ENCODE measurements around the gene ZEB2. TPM values are rescaled to one million over a fixed set of nuclear protein-coding genes. Genes with fewer than 3 reads are reported as not detected.

ZEB2 gene
- total and polyA plus RNA-seq, 7 experiments from 2014 or later, result 0.26 to 534 (median 4.6) TPM

DNA sequence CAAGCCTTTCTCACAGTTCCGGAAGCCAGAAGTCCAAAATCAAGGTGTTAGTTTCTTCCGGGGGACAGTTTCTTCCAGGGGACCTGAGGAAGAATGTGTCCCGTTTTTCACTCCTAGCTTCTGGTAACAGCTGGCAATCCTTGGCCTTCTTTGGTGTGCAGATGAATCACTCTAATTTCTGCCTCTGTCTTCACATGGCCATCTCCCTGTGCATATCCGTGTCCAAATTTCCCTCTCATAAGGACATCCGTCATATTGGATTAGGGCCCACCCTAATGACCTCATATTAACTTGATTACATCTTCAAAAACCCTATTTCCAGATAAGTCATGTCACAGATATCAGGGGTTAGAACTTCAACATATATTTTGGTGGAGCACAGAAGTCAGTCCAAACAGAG is 141.4 kb downstream of the ZEB2 start:
- no peak overlapping the region for H3K27ac Mint-ChIP-seq
- POLR2A ChIA-PET, result no interaction called here

GRCh38 chr2:144377914-144378313 is 142.0 kb downstream of the ZEB2 start:
- POLR2A ChIA-PET, result no interaction called here

More for the DNA sequence above, 141.4 kb downstream of the ZEB2 start:
- Histone ChIP-seq H3K4me1 (ENCODE audit: control insufficient read depth in 2 of 2, insufficient read depth in 2 of 2, low read length in 2 of 2) (peaks cover 8 to 24% of the 10 kb centered on the region in 2 donors), H3K36me3 (ENCODE audit: control insufficient read depth in 2 of 3, insufficient read depth in 3 of 3, low read length in 3 of 3) (no peaks in the 10 kb centered on the region), H3K4me3 (ENCODE audit: low read length) (no peak overlapping the region), H3K9me3 (ENCODE audit: control insufficient read depth in 2 of 3, low read length in 3 of 3) (no peaks in the 10 kb centered on the region), H3K27me3 (ENCODE audit: control insufficient read depth in 2 of 2, insufficient read depth in 2 of 2, low read length in 2 of 2) (no peaks in the 10 kb centered on the region), H3K27ac (ENCODE audit: low read depth, low read length) (no peak overlapping the region)
- ATAC-seq (no peak), DNase-seq (no peak)
- H3K4me3 Mint-ChIP-seq, result no peak overlapping the region
- H3K9me3 Mint-ChIP-seq, result no peaks in the 10 kb centered on the region
- CTCF ChIA-PET, result no interaction called here
- H3K36me3 Mint-ChIP-seq, result no peaks in the 10 kb centered on the region
- intact Hi-C loops (cut with micrococcal nuclease), result no loop called here
- peaks cover 11 to 39% (median 22%) of the 10 kb centered on the region in 7 donors for H3K4me1 Mint-ChIP-seq
- H3K27me3 Mint-ChIP-seq, result peaks cover 3 to 26% (median 22%) of the 10 kb centered on the region in 5 donors

GRCh38 chr2:144376926-144377325 is 143.0 kb downstream of the ZEB2 start:
- ChIA-PET CTCF (no interaction called here), POLR2A (no interaction called here)
- H3K36me3 ChIP-seq (ENCODE audit: control insufficient read depth in 2 of 3, insufficient read depth in 3 of 3, low read length in 3 of 3), result no peaks in the 10 kb centered on the region
- peaks cover 0 to 24% (median 7%) of the 10 kb centered on the region in 7 donors for H3K4me1 Mint-ChIP-seq
- no peak overlapping the region for H3K4me3 ChIP-seq (ENCODE audit: low read length)
- peaks cover 0 to 8% of the 10 kb centered on the region in 2 donors for H3K4me1 ChIP-seq (ENCODE audit: control insufficient read depth in 2 of 2, insufficient read depth in 2 of 2, low read length in 2 of 2)
- ATAC-seq, result no peak
- no peak for DNase-seq
- H3K36me3 Mint-ChIP-seq, result no peaks in the 10 kb centered on the region
- H3K27ac Mint-ChIP-seq, result no peak overlapping the region
- no peaks in the 10 kb centered on the region for H3K9me3 ChIP-seq (ENCODE audit: control insufficient read depth in 2 of 3, low read length in 3 of 3)
- H3K27me3 ChIP-seq (ENCODE audit: control insufficient read depth in 2 of 2, insufficient read depth in 2 of 2, low read length in 2 of 2), result no peaks in the 10 kb centered on the region
- H3K27ac ChIP-seq (ENCODE audit: low read depth, low read length), result no peak overlapping the region
- no peak overlapping the region for H3K4me3 Mint-ChIP-seq
- no peaks in the 10 kb centered on the region for H3K9me3 Mint-ChIP-seq
- intact Hi-C loops (cut with micrococcal nuclease), result no loop called here
- H3K27me3 Mint-ChIP-seq, result peaks cover 4 to 32% (median 26%) of the 10 kb centered on the region in 5 donors

More at GRCh38 chr2:144377914-144378313, 142.0 kb downstream of the ZEB2 start:
- ATAC-seq, result no peak
- H3K9me3 Mint-ChIP-seq, result no peaks in the 10 kb centered on the region
- intact Hi-C loops (cut with micrococcal nuclease), result no loop called here
- peaks cover 3 to 26% (median 22%) of the 10 kb centered on the region in 5 donors for H3K27me3 Mint-ChIP-seq
- H3K4me3 Mint-ChIP-seq, result no peak overlapping the region
- H3K36me3 ChIP-seq (ENCODE audit: control insufficient read depth in 2 of 3, insufficient read depth in 3 of 3, low read length in 3 of 3), result no peaks in the 10 kb centered on the region
- no peak overlapping the region for H3K4me3 ChIP-seq (ENCODE audit: low read length)
- no peak overlapping the region for H3K27ac Mint-ChIP-seq
- H3K4me1 Mint-ChIP-seq, result peaks cover 8 to 34% (median 17%) of the 10 kb centered on the region in 7 donors
- H3K9me3 ChIP-seq (ENCODE audit: control insufficient read depth in 2 of 3, low read length in 3 of 3), result no peaks in the 10 kb centered on the region
- H3K27ac ChIP-seq (ENCODE audit: low read depth, low read length), result no peak overlapping the region
- CTCF ChIA-PET, result no interaction called here
- H3K27me3 ChIP-seq (ENCODE audit: control insufficient read depth in 2 of 2, insufficient read depth in 2 of 2, low read length in 2 of 2), result no peaks in the 10 kb centered on the region
- H3K36me3 Mint-ChIP-seq, result no peaks in the 10 kb centered on the region
- H3K4me1 ChIP-seq (ENCODE audit: control insufficient read depth in 2 of 2, insufficient read depth in 2 of 2, low read length in 2 of 2), result peaks cover 8 to 18% of the 10 kb centered on the region in 2 donors
- DNase-seq, result no peak

GRCh38 chr2:144376460-144376859 is 143.5 kb downstream of the ZEB2 start:
- Mint-ChIP-seq H3K4me3 (no peak overlapping the region), H3K9me3 (no peaks in the 10 kb centered on the region), H3K27me3 (peaks cover 7 to 36% (median 30%) of the 10 kb centered on the region in 5 donors), H3K36me3 (no peaks in the 10 kb centered on the region), H3K27ac (no peak overlapping the region), H3K4me1 (peaks cover 0 to 20% (median 3%) of the 10 kb centered on the region in 7 donors)
- ChIA-PET POLR2A (no interaction called here), CTCF (no interaction called here)
- Histone ChIP-seq H3K36me3 (ENCODE audit: control insufficient read depth in 2 of 3, insufficient read depth in 3 of 3, low read length in 3 of 3) (no peaks in the 10 kb centered on the region), H3K27ac (ENCODE audit: low read depth, low read length) (no peak overlapping the region), H3K4me1 (ENCODE audit: control insufficient read depth in 2 of 2, insufficient read depth in 2 of 2, low read length in 2 of 2) (peaks cover 0 to 4% of the 10 kb centered on the region in 2 donors), H3K9me3 (ENCODE audit: control insufficient read depth in 2 of 3, low read length in 3 of 3) (no peaks in the 10 kb centered on the region), H3K4me3 (ENCODE audit: low read length) (no peak overlapping the region), H3K27me3 (ENCODE audit: control insufficient read depth in 2 of 2, insufficient read depth in 2 of 2, low read length in 2 of 2) (no peaks in the 10 kb centered on the region)
- intact Hi-C loops (cut with micrococcal nuclease), result no loop called here
- DNase-seq (no peak), ATAC-seq (no peak)

DNA sequence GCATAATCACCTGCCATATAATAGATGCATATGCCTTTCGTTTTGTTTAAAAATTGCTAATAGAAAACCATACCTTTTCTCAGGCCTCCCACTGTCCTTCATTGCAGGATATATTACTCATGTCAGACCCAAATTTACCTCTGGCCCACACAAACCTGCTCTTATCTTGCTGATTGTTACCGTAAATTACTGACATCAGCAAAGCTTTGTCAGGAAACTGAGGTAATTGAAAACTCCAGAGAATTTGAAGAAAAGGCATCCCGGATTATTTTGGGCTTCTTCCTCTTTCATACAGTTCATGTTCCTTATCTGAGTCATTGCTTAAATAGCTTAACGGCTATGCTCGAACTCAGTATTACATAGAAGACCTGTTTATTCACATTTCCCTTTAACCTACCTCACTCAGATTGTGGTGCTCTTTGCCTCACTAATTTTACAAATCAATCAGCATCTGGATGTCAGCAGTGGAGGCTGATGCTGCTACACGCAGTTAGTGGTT is 145.7 kb downstream of the ZEB2 start:
- no peak for DNase-seq
- Histone ChIP-seq H3K4me1 (ENCODE audit: control insufficient read depth in 2 of 2, insufficient read depth in 2 of 2, low read length in 2 of 2) (peaks cover 3 to 6% of the 10 kb centered on the region in 2 donors), H3K4me3 (ENCODE audit: low read length) (no peak overlapping the region), H3K27ac (ENCODE audit: low read depth, low read length) (no peak overlapping the region), H3K9me3 (ENCODE audit: control insufficient read depth in 2 of 3, low read length in 3 of 3) (no peaks in the 10 kb centered on the region), H3K36me3 (ENCODE audit: control insufficient read depth in 2 of 3, insufficient read depth in 3 of 3, low read length in 3 of 3) (no peaks in the 10 kb centered on the region), H3K27me3 (ENCODE audit: control insufficient read depth in 2 of 2, insufficient read depth in 2 of 2, low read length in 2 of 2) (no peaks in the 10 kb centered on the region)
- Mint-ChIP-seq H3K4me1 (peaks cover 0 to 10% (median 7%) of the 10 kb centered on the region in 7 donors), H3K4me3 (no peak overlapping the region), H3K27me3 (peaks cover 4 to 32% (median 22%) of the 10 kb centered on the region in 5 donors), H3K9me3 (no peaks in the 10 kb centered on the region), H3K36me3 (no peaks in the 10 kb centered on the region), H3K27ac (no peak overlapping the region)
- ChIA-PET POLR2A (no interaction called here), CTCF (no interaction called here)
- peak; percentile 65 for ATAC-seq
- intact Hi-C loops (cut with micrococcal nuclease), result no loop called here

GRCh38 chr2:144372410-144373080 is 147.4 kb downstream of the ZEB2 start:
- CTCF ChIA-PET, result no interaction called here

More at GRCh38 chr2:144372410-144373080, 147.4 kb downstream of the ZEB2 start:
- Histone ChIP-seq H3K4me3 (ENCODE audit: low read length) (no peak overlapping the region), H3K9me3 (ENCODE audit: control insufficient read depth in 2 of 3, low read length in 3 of 3) (no peaks in the 10 kb centered on the region), H3K36me3 (ENCODE audit: control insufficient read depth in 2 of 3, insufficient read depth in 3 of 3, low read length in 3 of 3) (no peaks in the 10 kb centered on the region), H3K27me3 (ENCODE audit: control insufficient read depth in 2 of 2, insufficient read depth in 2 of 2, low read length in 2 of 2) (no peaks in the 10 kb centered on the region), H3K4me1 (ENCODE audit: control insufficient read depth in 2 of 2, insufficient read depth in 2 of 2, low read length in 2 of 2) (peaks cover 3 to 6% of the 10 kb centered on the region in 2 donors), H3K27ac (ENCODE audit: low read depth, low read length) (no peak overlapping the region)
- ATAC-seq, result no peak
- no peak for DNase-seq
- Mint-ChIP-seq H3K27me3 (peaks cover 4 to 30% (median 10%) of the 10 kb centered on the region in 5 donors), H3K4me3 (no peak overlapping the region), H3K9me3 (no peaks in the 10 kb centered on the region), H3K27ac (no peak overlapping the region), H3K4me1 (peaks cover 0 to 8% (median 7%) of the 10 kb centered on the region in 7 donors), H3K36me3 (no peaks in the 10 kb centered on the region)
- intact Hi-C loops (cut with micrococcal nuclease), result no loop called here
- POLR2A ChIA-PET, result no interaction called here
